ENCODE results near the gene SBNO2.

The SBNO2 gene

GRCh38 chr19:1106841-1107660 lies 67.0 kb downstream of the SBNO2 start:
- Histone ChIP-seq H3K9ac (ENCODE audit: low read length) (no peak overlapping the region), H3K4me3 (ENCODE audit: low read length) (no peak overlapping the region), H3K27me3 (ENCODE audit: control insufficient read depth, insufficient read depth, low read length) (no peaks in the 10 kb centered on the region), H3K4me1 (ENCODE audit: control insufficient read depth, low read depth, low read length) (peaks cover 3% of the 10 kb centered on the region), H3K27ac (ENCODE audit: low read length) (no peak overlapping the region), H3K36me3 (ENCODE audit: control insufficient read depth, low read depth, low read length) (peaks cover 16% of the 10 kb centered on the region), H3K9me3 (ENCODE audit: control insufficient read depth, low read depth, low read length) (no peaks in the 10 kb centered on the region)

- H3K9ac ChIP-seq (ENCODE audit: low read length): no peak overlapping the region
- no peaks in the 10 kb centered on the region for H3K27me3 ChIP-seq (ENCODE audit: control insufficient read depth, insufficient read depth, low read length)
- no peaks in the 10 kb centered on the region for H3K9me3 ChIP-seq (ENCODE audit: control insufficient read depth, low read depth, low read length)
- peaks cover 16% of the 10 kb centered on the region for H3K36me3 ChIP-seq (ENCODE audit: control insufficient read depth, low read depth, low read length)
- no peak overlapping the region for H3K27ac ChIP-seq (ENCODE audit: low read length)
- H3K4me1 ChIP-seq (ENCODE audit: control insufficient read depth, low read depth, low read length): peaks cover 6% of the 10 kb centered on the region
- H3K4me3 ChIP-seq (ENCODE audit: low read length): no peak overlapping the region
Measured at GRCh38 chr19:1105873-1106840, 67.9 kb downstream of the SBNO2 start.

- Histone ChIP-seq H3K9me3 (ENCODE audit: control insufficient read depth, low read depth, low read length) (no peaks in the 10 kb centered on the region), H3K9ac (ENCODE audit: low read length) (peak overlapping the region; percentile 83), H3K4me3 (ENCODE audit: low read length) (peak overlapping the region; percentile 79), H3K27ac (ENCODE audit: low read length) (no peak overlapping the region), H3K4me1 (ENCODE audit: control insufficient read depth, low read depth, low read length) (peaks cover 6% of the 10 kb centered on the region), H3K36me3 (ENCODE audit: control insufficient read depth, low read depth, low read length) (peaks cover 16% of the 10 kb centered on the region), H3K27me3 (ENCODE audit: control insufficient read depth, insufficient read depth, low read length) (no peaks in the 10 kb centered on the region)
Measured at GRCh38 chr19:1105008-1105872, 68.8 kb downstream of the SBNO2 start.

GRCh38 chr19:1104311-1105007 lies 69.6 kb downstream of the SBNO2 start:
- H3K4me1 ChIP-seq (ENCODE audit: control insufficient read depth, low read depth, low read length): peaks cover 6% of the 10 kb centered on the region
- H3K27me3 ChIP-seq (ENCODE audit: control insufficient read depth, insufficient read depth, low read length): no peaks in the 10 kb centered on the region

GRCh38 chr19:1103708-1104310 lies 70.3 kb downstream of the SBNO2 start, which contains the start of gene GPX4:
TSS of gene GPX4 (plus strand) at chr19:1103994. CDS start at chr19:1104044, 50 bp downstream.
- H3K27me3 ChIP-seq (ENCODE audit: control insufficient read depth, insufficient read depth, low read length): no peaks in the 10 kb centered on the region
- peak within 1 kb of the TSS; percentile 83 for H3K9ac ChIP-seq (ENCODE audit: low read length)
- peaks cover 6% of the 10 kb centered on the region for H3K4me1 ChIP-seq (ENCODE audit: control insufficient read depth, low read depth, low read length)
- H3K4me3 ChIP-seq (ENCODE audit: low read length): peak within 1 kb of the TSS; percentile 79
- peaks cover 13% of the 10 kb centered on the region for H3K36me3 ChIP-seq (ENCODE audit: control insufficient read depth, low read depth, low read length)
- H3K27ac ChIP-seq (ENCODE audit: low read length): no peak within 1 kb of the TSS
- H3K9me3 ChIP-seq (ENCODE audit: control insufficient read depth, low read depth, low read length): no peaks in the 10 kb centered on the region

More at GRCh38 chr19:1104311-1105007, 69.6 kb downstream of the SBNO2 start:
- Histone ChIP-seq H3K27ac (ENCODE audit: low read length) (no peak overlapping the region), H3K36me3 (ENCODE audit: control insufficient read depth, low read depth, low read length) (peaks cover 16% of the 10 kb centered on the region), H3K4me3 (ENCODE audit: low read length) (peak overlapping the region; percentile 79), H3K9me3 (ENCODE audit: control insufficient read depth, low read depth, low read length) (no peaks in the 10 kb centered on the region), H3K9ac (ENCODE audit: low read length) (peak overlapping the region; percentile 83)

- Histone ChIP-seq H3K9ac (ENCODE audit: low read length) (no peak overlapping the region), H3K27ac (ENCODE audit: low read length) (no peak overlapping the region), H3K27me3 (ENCODE audit: control insufficient read depth, insufficient read depth, low read length) (no peaks in the 10 kb centered on the region), H3K4me3 (ENCODE audit: low read length) (peak overlapping the region; percentile 21), H3K4me1 (ENCODE audit: control insufficient read depth, low read depth, low read length) (peaks cover 6% of the 10 kb centered on the region), H3K9me3 (ENCODE audit: control insufficient read depth, low read depth, low read length) (no peaks in the 10 kb centered on the region), H3K36me3 (ENCODE audit: control insufficient read depth, low read depth, low read length) (peaks cover 13% of the 10 kb centered on the region)
Measured at GRCh38 chr19:1103132-1103707, 70.8 kb downstream of the SBNO2 start.

GRCh38 chr19:1102407-1103131 lies 71.5 kb downstream of the SBNO2 start:
- Histone ChIP-seq H3K27me3 (ENCODE audit: control insufficient read depth, insufficient read depth, low read length) (no peaks in the 10 kb centered on the region), H3K4me1 (ENCODE audit: control insufficient read depth, low read depth, low read length) (peaks cover 6% of the 10 kb centered on the region), H3K9ac (ENCODE audit: low read length) (no peak overlapping the region), H3K9me3 (ENCODE audit: control insufficient read depth, low read depth, low read length) (no peaks in the 10 kb centered on the region), H3K36me3 (ENCODE audit: control insufficient read depth, low read depth, low read length) (peaks cover 13% of the 10 kb centered on the region), H3K4me3 (ENCODE audit: low read length) (no peak overlapping the region), H3K27ac (ENCODE audit: low read length) (no peak overlapping the region)

GRCh38 chr19:1101337-1101698 lies 72.8 kb downstream of the SBNO2 start:
- Histone ChIP-seq H3K4me3 (ENCODE audit: low read length) (no peak overlapping the region), H3K27me3 (ENCODE audit: control insufficient read depth, insufficient read depth, low read length) (no peaks in the 10 kb centered on the region), H3K27ac (ENCODE audit: low read length) (no peak overlapping the region), H3K9ac (ENCODE audit: low read length) (no peak overlapping the region), H3K4me1 (ENCODE audit: control insufficient read depth, low read depth, low read length) (peaks cover 6% of the 10 kb centered on the region), H3K9me3 (ENCODE audit: control insufficient read depth, low read depth, low read length) (no peaks in the 10 kb centered on the region), H3K36me3 (ENCODE audit: control insufficient read depth, low read depth, low read length) (peaks cover 4% of the 10 kb centered on the region)

- H3K9ac ChIP-seq (ENCODE audit: low read length): no peak overlapping the region
- no peak overlapping the region for H3K4me3 ChIP-seq (ENCODE audit: low read length)
- peaks cover 12% of the 10 kb centered on the region for H3K4me1 ChIP-seq (ENCODE audit: control insufficient read depth, low read depth, low read length)
- H3K27ac ChIP-seq (ENCODE audit: low read length): no peak overlapping the region
- peaks cover 3% of the 10 kb centered on the region for H3K36me3 ChIP-seq (ENCODE audit: control insufficient read depth, low read depth, low read length)
- H3K9me3 ChIP-seq (ENCODE audit: control insufficient read depth, low read depth, low read length): no peaks in the 10 kb centered on the region
- H3K27me3 ChIP-seq (ENCODE audit: control insufficient read depth, insufficient read depth, low read length): no peaks in the 10 kb centered on the region
Measured at GRCh38 chr19:1098177-1099051, 75.7 kb downstream of the SBNO2 start.
